Keratinocyte (primary cell): ENCODE data around the gene STK36. TPM values are rescaled to one million over a fixed set of nuclear protein-coding genes. Genes with fewer than 3 reads are reported as not detected.

Source experiments
- DNase-seq: peaks from one replicate; pipeline ENCODE4 v3.0.0-alpha.2; 2011; ENCODE audit warnings: low read depth, missing footprints, low spot score
- FAIRE-seq: peaks from 2 replicates; lab custom pipeline; 2011; peaks lifted over from hg19 to GRCh38; lab: Jason Lieb, UNC
- H2AFZ ChIP-seq: 2 replicates; pipeline ENCODE4 v1.6.0; 2012; ENCODE audit warnings: low read length, control low read depth, inconsistent platforms; ENCODE audit not compliant: control insufficient read depth
- H3K27ac ChIP-seq: 2 replicates; pipeline ENCODE4 v1.5.1; 2011; ENCODE audit warnings: low read length; ENCODE audit not compliant: control insufficient read depth, insufficient read depth
- H3K27me3 ChIP-seq: 3 replicates; pipeline ENCODE4 v1.6.0; 2011; ENCODE audit warnings: low read length; ENCODE audit not compliant: control insufficient read depth, insufficient read depth; ENCODE audit errors: extremely low read depth
- H3K36me3 ChIP-seq, 2 experiments: 2 replicates in 1 of 2; 3 replicates in 1 of 2; pipeline ENCODE4 v1.5.1; 2011; ENCODE audit warnings: low read length in 2 of 2, mild to moderate bottlenecking in 1 of 2; ENCODE audit not compliant: control insufficient read depth in 2 of 2, insufficient read depth in 2 of 2; ENCODE audit errors: extremely low read depth in 1 of 2
- H3K4me1 ChIP-seq: 3 replicates; pipeline ENCODE4 v1.5.1; 2011; ENCODE audit warnings: low read length; ENCODE audit not compliant: control insufficient read depth, insufficient read depth; ENCODE audit errors: extremely low read depth
- H3K4me2 ChIP-seq: 3 replicates; pipeline ENCODE4 v1.6.0; 2011; ENCODE audit warnings: low read depth, low read length; ENCODE audit not compliant: control insufficient read depth, insufficient read depth; ENCODE audit errors: extremely low read depth
- H3K4me3 ChIP-seq, 3 experiments: fragments of 200-600 bp in 1 of 3; sonication (generic) in 1 of 3; 2 replicates in 2 of 3; 3 replicates in 1 of 3; pipeline ENCODE4 v1.5.1; 2011 to 2016; ENCODE audit warnings: low read length in 3 of 3, mild to moderate bottlenecking in 3 of 3, control low read depth in 2 of 3, inconsistent platforms in 1 of 3, low read depth in 1 of 3, mixed read lengths in 1 of 3, mixed run types in 1 of 3, moderate library complexity in 1 of 3; ENCODE audit not compliant: control insufficient read depth in 2 of 3, insufficient read depth in 2 of 3; ENCODE audit errors: extremely low read depth in 1 of 3
- H3K79me2 ChIP-seq: 2 replicates; pipeline ENCODE4 v1.6.0; 2012; ENCODE audit warnings: low read length; ENCODE audit not compliant: control insufficient read depth, insufficient read depth
- H3K9ac ChIP-seq: 3 replicates; pipeline ENCODE4 v1.6.0; 2011; ENCODE audit warnings: low read length; ENCODE audit not compliant: control insufficient read depth, insufficient read depth; ENCODE audit errors: extremely low read depth
- H3K9me1 ChIP-seq: 3 replicates; pipeline ENCODE4 v1.6.0; 2011; ENCODE audit warnings: low read length; ENCODE audit not compliant: control insufficient read depth, insufficient read depth; ENCODE audit errors: extremely low read depth
- H3K9me3 ChIP-seq: 2 replicates; pipeline ENCODE4 v1.5.1; 2012; ENCODE audit warnings: low read depth, low read length; ENCODE audit not compliant: control insufficient read depth
- H4K20me1 ChIP-seq: 3 replicates; pipeline ENCODE4 v1.6.0; 2011; ENCODE audit warnings: low read length; ENCODE audit not compliant: control insufficient read depth, insufficient read depth; ENCODE audit errors: extremely low read depth
- EZH2 ChIP-seq: IDR thresholded peaks from one replicate; pipeline ENCODE4 v1.6.1; 2012; ENCODE audit warnings: inconsistent platforms, mild to moderate bottlenecking, low read length, moderate library complexity
- dilution Hi-C: fragments of 300-500 bp; cut with MboI; formaldehyde crosslinking; loops from one replicate; pipeline ENCODE4 v1.7.0; 2020; ENCODE audit warnings: low sequenced_read_pairs; ENCODE audit not compliant: extremely low pct_ligation_motif_present
- polyA plus RNA-seq, 5 experiments: library from polyadenylated mRNA; depleted of rRNA in 3 of 5; stranded (reverse) in 3 of 5; stranded (forward) in 1 of 5; unstranded in 1 of 5; fragments of >200 nt; gene quantifications; 1 replicate in 1 of 5; 2 replicates in 3 of 5; 3 replicates in 1 of 5; pipeline versions ENCODE4 v1.2.1 to v1.2.3, GENCODE V29; 2011 to 2012; ENCODE audit warnings: missing spikeins in 2 of 5, low read depth in 1 of 5, low replicate concordance in 1 of 5
- TF ChIP-seq, protein P1 (sequence below), 3 experiments: IDR thresholded peaks in 1 of 3; conservative IDR thresholded peaks in 1 of 3; optimal IDR thresholded peaks in 1 of 3; 2 replicates in 2 of 3; 3 replicates in 1 of 3; pipeline versions ENCODE3 to v1.5.1; 2011; ENCODE audit warnings: low read length in 3 of 3, mild to moderate bottlenecking in 3 of 3, moderate library complexity in 2 of 3, control low read depth in 1 of 3, inconsistent platforms in 1 of 3; ENCODE audit not compliant: insufficient read depth in 2 of 3; ENCODE audit errors: extremely low read depth in 1 of 3

Gene STK36
- polyA plus RNA-seq, 1 donor (not counting 4 experiments of a cell fraction or from before 2014, with no cell fraction given): 19.0 TPM

DNA sequence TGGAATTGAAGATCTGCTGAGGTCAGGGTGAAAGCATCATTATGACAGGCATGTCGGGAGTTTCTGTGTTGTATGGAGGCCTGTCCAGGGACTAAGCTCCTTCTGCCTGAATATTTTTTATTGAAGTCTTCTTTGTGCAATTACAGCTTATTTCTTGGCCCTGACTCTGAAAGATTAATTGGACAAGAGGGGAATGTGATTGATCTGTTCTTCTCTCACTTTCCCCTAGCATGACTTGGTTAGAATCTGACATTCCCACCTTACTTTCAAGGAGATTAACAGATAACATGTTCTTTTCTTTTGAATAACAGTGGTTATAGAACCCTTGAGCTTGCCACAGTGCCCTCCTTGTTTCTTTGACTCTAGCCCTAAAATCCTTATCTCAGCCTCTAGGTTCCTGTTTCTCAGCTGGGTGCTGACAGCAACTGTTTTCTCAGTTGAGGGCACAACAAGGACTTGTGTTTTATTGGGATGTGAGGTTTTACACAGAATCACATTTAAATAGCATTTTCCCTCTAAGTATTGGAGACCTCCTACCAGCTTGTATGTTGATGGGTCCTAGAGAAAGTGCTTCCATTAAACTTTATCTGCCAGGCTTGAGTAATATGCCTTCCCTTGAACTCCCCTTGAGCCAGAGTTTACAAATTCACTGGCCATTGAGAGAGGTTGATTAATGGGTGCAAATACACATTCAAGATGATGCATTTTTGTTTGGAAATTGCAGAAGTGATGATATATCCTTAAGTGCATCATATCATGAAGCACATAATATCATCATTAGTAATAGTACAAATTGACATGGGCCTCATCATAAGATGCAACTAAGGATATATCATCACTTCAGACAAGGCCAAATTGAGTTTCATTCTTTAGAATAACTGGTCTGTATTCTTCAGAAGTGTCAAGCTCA, 51.2 kb downstream of the STK36 start:
- no peaks in the 10 kb centered on the region for H3K4me1 ChIP-seq
- DNase-seq (no peak), FAIRE-seq (peak; percentile 5)
- H3K4me2 ChIP-seq: no peak overlapping the region
- peaks cover 84% of the 10 kb centered on the region for H3K79me2 ChIP-seq
- no peak for TF ChIP-seq EZH2
- TF ChIP-seq, protein P1, sequence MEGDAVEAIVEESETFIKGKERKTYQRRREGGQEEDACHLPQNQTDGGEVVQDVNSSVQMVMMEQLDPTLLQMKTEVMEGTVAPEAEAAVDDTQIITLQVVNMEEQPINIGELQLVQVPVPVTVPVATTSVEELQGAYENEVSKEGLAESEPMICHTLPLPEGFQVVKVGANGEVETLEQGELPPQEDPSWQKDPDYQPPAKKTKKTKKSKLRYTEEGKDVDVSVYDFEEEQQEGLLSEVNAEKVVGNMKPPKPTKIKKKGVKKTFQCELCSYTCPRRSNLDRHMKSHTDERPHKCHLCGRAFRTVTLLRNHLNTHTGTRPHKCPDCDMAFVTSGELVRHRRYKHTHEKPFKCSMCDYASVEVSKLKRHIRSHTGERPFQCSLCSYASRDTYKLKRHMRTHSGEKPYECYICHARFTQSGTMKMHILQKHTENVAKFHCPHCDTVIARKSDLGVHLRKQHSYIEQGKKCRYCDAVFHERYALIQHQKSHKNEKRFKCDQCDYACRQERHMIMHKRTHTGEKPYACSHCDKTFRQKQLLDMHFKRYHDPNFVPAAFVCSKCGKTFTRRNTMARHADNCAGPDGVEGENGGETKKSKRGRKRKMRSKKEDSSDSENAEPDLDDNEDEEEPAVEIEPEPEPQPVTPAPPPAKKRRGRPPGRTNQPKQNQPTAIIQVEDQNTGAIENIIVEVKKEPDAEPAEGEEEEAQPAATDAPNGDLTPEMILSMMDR (optimal IDR thresholded peaks at IDR 0.05 in 1 of 3, IDR thresholded peaks at IDR 0.05 in 1 of 3, conservative IDR thresholded peaks at IDR 0.05 in 1 of 3; ENCODE audit: extremely low read depth in 1 of 3, insufficient read depth in 2 of 3, low read length in 3 of 3): no peak
- no peaks in the 10 kb centered on the region for H4K20me1 ChIP-seq
- H3K27ac ChIP-seq: no peak overlapping the region
- no peak overlapping the region for H3K4me3 ChIP-seq
- dilution Hi-C loops: no loop called here
- H3K9me3 ChIP-seq: no peaks in the 10 kb centered on the region
- H2AFZ ChIP-seq: no peak overlapping the region
- H3K36me3 ChIP-seq: peaks cover 2 to 8% of the 10 kb centered on the region in 2 experiments
- H3K27me3 ChIP-seq: no peaks in the 10 kb centered on the region
- no peak overlapping the region for H3K9ac ChIP-seq
- H3K9me1 ChIP-seq: no peaks in the 10 kb centered on the region

- no peak overlapping the region for H3K9ac ChIP-seq
- H3K9me3 ChIP-seq: no peaks in the 10 kb centered on the region
- TF ChIP-seq EZH2: no peak
- TF ChIP-seq, protein P1 (optimal IDR thresholded peaks at IDR 0.05 in 1 of 3, IDR thresholded peaks at IDR 0.05 in 1 of 3, conservative IDR thresholded peaks at IDR 0.05 in 1 of 3; ENCODE audit: extremely low read depth in 1 of 3, insufficient read depth in 2 of 3, low read length in 3 of 3): no peak
- no peak overlapping the region for H2AFZ ChIP-seq
- peaks cover 3 to 4% of the 10 kb centered on the region in 2 experiments for H3K36me3 ChIP-seq
- H3K9me1 ChIP-seq: no peaks in the 10 kb centered on the region
- peaks cover 69% of the 10 kb centered on the region for H3K79me2 ChIP-seq
- FAIRE-seq (no peak), DNase-seq (no peak)
- H3K27ac ChIP-seq: no peak overlapping the region
- no peak overlapping the region for H3K4me2 ChIP-seq
- H3K4me1 ChIP-seq: peaks cover 7% of the 10 kb centered on the region
- dilution Hi-C loops: no loop called here
- H3K4me3 ChIP-seq: no peak overlapping the region
- no peaks in the 10 kb centered on the region for H4K20me1 ChIP-seq
- no peaks in the 10 kb centered on the region for H3K27me3 ChIP-seq
Measured at GRCh38 chr2:218726004-218726574, 54.2 kb downstream of the STK36 start.
